Anterior cingulate cortex (tissue), 58 donors: ENCODE data around the gene FAIM2.

Experiments
- DNase-seq, 58 donors: peaks; one replicate each; lab custom pipeline; 2025; lab: John Stamatoyannopoulos, UW

FAIM2 gene

DNA sequence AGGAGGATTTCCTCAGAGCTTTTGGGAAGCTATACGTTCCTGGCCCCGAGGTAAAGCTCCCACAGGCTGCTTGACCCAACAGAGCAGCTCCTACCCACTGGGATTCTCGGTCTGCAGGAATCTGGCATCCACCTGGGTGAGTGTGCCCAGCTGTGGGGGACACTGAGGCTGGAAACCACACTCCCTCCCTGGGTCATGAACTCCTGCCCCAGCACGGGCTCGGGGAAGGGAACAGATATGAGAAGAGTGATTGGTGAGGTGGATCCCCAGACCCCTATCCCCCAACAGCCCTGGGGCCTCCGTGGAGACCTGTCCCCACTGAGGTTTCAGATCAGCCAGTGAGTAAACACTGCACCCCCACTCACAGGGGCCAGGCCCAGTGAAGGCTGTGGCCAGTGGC is 3.3 kb downstream of the FAIM2 start:
- DNase-seq: no peak

DNA sequence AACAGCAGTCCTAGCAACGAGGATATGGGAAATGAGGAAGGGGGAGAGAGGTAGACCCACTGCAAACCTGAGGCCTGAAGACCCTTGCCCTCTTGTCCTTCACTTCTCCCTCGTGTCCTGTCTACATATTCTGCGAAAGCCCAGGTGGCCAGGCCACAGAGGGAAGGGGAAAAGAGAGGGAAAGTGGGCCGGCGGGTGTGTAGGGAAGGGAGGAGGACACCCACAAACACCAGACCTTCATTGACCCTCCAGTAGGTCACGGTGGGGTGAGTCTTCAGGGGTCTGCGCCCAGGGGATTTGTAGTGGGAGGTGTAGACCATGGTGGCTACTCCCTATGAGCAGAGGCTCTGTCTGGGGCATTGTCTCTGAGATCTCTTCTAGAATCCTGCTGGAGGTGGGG is 3.8 kb downstream of the FAIM2 start:
- DNase-seq: no peak

DNA sequence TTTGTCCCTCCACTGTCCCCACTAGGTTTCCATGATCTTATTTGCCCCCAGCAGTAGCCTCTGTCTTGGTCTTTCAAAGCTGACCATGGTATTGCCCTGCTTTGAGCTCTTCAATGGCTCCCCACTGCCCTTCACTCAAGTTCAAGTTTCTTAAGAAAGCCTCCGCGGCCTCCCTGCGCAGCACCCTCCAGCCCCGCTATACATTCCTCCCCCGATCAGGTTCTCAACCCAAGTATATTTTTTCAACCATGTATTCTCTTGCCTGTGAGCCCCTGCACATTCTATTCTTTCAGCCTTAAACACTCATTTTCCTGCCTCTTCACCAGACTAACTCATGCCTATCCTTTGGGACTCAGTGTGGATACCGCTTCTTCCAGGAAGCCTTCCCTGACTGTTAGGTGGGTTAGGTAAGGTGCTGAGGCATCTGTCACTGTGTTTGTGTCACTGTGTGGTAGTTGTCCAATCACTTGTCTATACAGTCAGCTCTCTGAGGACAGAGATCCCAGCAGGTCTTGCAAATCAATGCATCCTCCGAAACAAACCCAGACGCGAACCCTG is 4.3 kb downstream of the FAIM2 start:
- no peak for DNase-seq

DNA sequence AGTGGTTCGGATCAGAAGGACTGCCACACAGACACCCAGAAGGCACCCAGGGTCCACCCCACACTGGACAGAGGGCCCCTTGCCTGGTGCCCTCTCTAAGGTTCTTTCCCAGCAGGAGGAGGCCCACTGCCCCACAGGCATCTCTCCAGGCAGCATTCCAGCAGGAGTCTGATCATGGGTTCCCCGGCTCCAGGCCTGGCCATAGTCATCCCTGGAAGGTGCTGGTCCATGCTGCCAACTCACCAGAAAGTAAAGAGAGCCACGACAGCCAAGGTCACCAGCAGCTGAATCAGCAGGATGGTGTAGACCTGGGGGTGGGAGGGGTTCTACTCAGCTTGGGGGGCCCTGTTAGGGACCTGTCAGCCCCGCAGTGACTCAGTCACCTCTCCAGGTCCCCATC is 6.4 kb downstream of the FAIM2 start:
- no peak for DNase-seq

DNA sequence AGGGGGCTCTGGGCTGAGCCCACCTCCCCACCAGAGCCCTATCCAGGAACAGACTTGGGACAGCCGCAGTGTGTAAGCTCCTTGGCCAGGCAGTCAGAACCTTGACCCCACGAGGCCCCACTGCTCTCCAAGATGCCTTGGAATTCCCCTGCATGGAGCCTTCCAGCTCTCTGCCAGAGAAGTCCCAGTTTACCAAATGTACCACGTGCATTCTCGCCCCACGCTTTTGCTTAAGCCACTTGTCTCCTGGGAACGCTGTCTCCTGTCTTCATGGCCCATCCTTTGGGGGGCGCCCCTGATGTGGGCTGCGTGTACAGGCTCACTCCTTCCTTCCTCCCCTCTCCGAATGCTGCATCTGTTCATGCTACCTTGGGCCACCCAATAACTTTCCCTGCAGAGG is 7.9 kb downstream of the FAIM2 start:
- no peak for DNase-seq

DNA sequence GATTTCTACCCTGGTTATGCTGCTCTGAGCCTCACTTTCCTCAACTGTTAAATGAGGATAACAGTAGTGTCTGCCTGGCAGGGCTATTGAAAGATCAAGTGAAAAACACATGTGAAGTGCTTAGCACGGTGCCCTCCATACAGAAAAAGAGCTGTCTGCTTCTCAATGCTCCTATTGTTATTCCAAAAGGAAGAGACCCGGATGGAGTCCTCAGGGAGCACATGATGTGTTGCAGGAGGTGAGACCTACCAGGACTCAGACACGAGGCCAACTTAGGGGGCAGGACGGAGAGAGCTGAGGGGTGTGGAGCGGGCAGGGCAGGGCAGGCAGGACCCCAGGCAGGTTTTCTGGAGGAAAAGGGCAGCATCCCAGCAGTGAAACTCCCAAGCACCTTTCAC is 8.9 kb downstream of the FAIM2 start:
- peak in 3 of 58 donors; percentile 4 to 11 (median 10) for DNase-seq

DNA sequence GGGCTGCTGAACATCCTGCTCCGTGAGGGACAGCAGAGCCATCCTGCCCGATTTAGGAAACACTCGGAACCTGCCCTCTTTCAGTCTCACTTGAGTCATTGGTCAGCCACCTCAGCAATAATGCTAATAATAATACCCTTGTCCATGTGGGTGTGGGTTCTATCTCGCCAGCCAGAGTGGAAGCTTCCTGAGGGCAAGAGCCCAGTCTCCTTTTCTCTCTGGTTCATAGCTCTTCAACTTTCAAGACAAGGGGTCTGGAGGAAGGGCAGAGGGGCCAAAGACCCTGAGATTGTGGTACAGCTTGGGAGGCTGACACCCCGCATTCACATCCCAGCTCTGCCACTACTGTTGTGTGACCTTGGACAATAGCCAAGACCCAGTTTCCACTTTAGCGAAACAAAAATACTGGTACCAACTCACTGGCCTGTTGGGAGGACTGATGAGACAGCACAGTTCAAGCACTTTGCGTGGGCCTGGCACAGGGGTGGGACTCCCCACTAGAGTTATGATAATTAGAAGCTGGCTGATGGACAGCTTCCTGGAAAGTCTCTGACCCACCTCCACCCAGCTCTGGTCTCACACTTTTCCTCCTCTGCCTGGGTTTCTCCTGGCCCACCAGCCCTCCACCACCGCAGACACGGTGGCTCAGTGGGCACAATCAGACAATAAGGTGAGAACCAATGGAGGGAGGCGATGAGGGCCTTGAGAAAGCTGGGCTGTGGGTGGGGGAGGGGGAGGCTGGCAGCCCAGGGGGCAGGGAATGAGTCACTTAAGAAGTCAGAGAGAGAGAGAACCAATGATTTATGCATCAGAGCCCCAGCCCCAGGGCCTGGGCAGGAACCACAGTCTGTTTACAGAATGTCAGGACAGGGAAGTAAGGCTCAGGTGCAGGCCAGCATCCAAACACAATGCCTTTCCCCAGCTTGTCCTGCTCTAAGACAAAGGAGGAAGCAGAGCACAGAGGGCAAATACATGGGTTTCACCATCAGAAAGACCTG is 9.6 kb downstream of the FAIM2 start:
- DNase-seq: no peak

DNA sequence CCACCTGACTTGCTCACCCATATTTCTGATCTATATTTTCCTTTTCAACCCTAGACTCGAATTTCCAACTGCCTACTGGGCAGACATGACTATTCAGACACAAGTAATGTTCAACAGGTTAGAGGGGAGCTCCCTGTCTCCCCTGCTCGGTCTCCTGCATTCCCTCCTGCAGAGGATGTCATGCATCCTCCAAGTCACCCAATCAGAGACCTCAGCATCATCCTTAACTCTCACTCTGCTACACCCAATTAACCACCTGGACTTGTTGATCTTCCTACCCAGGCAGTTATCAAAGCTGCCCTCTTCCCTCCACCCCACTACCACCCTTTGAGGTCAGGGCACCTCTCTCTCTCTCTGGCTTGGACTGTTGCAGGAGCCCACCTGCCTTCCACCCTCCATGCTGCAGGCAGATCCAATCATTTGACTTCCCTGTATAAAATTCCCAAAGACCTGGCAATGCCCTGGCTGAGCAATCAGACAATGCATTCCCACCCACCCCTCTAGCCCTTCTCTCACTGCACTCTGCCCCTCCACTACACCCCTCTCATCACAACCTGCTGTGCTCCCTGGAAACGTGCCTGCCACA is 10.9 kb downstream of the FAIM2 start:
- DNase-seq: no peak

DNA sequence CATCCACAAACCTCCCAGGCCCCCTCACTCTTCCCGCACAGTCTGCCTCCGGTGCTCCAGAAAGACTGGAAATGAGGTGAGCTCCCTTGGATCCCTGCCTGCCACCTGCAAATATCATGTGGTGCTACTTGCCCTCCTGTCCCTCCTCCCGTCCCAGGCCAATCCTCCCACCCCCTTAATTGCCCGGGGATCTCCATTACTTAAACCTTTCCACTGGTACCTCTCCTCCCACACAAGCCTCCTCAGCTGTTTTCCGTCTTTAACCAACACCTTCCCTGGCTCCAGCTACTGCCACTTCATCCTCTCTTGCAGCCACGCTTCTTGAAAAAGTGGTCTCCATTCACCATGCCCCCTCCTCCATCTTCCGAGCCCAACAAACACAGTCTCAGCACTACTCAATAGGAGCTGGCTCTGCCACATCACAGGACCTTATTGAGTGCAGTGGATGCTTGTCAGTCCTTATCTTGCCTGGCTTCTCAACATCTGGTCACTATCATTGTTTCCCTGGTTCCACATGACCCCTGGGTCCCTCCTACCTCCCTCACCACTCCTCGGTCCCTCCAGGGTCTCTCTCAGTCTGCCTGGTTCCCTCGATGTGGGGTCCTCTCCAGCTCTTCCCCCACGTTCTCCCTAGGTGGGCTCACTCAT is 11.5 kb downstream of the FAIM2 start:
- no peak for DNase-seq

DNA sequence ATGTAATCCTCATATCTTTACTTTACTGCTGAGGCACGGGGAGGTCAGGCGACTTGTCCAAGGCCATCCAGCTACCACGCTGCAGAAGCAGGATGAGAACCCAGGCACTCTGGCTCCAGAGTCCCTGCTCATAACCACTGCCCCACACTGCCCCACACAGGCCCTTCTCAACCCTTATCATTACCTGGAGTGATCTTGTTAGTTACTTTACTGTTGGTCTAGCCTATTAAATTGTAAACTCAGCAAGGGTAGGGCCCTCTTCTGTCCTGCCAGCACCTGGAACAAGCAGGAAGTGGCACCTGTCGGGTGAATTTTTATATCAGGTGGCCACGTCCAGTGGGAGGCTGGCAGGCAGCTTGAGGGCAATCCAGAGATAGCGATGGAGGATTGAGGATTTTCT is 12.2 kb downstream of the FAIM2 start:
- no peak for DNase-seq

DNA sequence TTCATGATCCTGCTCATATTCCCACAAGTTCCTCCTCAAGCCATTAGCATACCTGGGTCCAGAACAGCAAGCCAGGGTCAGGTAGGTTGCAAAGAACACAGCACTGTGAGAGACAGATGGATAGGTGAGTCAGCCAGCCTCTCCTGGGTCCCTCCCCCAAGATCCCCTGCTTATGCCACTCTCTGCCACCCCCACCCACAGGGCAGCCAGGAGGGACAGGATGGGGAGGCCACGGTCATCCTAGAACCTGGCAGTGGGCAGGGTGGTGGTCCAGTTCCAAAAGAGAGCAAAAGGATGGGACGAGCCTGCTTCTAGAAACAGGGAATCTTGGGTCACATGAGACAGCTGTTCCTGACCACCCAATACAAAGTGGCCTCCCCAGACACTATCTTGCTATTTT is 12.7 kb downstream of the FAIM2 start:
- no peak for DNase-seq

DNA sequence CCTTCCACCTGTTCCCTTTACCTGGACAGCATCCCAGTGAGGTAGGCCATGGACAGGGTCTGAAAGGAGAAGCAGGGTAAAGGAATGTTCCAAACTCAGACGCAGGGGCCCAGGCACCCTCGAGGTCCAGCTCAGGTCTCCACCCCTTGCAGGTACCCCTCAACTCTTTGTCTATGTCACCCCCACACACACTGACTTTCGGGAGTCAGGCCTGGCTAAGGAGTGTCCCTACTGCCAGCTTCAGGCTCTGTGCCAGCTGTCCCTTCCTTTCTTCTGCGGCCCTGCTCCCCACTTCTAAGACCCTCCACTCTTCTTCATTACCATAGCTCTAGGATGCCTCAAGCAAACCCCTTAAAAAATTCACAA is 13.6 kb downstream of the FAIM2 start:
- DNase-seq: no peak

DNA sequence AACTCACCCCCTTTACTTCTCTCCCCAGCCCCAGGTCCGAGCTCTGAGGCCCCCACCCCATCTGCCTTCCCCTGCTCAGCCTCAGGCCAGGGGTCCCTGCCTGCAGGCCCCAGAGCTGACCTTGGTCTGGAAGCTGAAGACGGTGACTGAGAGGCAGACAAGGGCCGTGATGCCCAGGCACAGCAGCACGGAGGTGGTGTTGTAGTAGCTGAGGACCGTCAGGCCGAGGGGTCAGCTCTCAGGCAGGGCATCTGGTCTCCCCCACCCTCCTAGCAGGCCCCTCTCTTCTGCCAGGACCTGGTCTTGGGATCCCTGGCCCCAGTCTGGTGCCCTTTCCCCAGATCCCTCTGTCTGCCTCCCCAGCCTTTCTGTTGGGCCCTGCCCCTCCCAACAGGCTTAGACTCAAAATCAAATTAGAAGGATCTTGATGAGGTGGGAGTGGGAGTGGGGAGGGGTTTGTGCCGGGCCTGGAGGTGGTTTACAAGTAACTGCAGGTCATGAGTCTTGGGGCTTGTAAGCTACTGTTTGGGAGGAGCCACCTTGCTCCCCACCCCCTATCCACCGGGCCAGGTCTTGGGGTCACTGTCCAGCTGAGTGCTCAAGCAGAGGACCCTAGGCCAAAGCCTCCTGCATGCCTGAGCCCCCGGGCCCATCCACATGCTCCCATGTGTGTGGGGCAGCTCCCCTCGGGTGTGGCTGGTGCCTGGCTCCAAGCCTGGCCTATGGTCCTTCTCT is 14.2 kb downstream of the FAIM2 start:
- no peak for DNase-seq

DNA sequence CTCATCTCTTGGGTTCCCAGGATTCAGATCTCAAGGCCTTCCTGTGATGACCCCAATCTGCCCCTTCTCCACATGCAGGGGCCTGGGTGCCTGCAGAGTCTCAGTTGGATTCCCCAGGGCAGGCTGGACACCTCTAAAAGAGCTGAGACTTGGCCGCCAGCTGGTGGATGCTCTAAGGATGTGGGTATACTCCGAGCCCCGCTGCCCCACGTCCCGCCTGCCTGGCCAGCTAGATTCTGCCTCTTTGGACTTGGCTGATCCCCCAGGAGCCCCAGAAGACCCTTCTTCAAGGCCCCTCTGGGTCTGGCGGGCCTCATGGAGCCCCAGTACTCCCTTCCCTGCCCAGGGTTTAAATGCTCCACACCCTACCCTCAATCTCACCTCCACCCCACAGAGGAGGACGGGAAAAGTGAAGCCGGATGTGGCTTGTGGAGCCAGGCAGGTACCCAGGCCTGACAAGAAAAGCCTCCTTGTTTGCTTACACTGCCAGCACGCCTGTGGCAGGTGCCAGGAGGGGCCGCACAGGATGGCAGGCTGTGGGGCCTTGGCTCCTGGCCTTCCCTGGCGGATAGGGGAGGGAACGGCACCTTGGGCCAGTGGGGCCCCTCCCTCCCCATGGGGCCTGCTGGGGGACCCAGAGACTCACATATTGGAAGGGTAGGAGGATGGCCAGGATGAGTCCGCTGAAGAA is 15.1 kb downstream of the FAIM2 start:
- DNase-seq: no peak

DNA sequence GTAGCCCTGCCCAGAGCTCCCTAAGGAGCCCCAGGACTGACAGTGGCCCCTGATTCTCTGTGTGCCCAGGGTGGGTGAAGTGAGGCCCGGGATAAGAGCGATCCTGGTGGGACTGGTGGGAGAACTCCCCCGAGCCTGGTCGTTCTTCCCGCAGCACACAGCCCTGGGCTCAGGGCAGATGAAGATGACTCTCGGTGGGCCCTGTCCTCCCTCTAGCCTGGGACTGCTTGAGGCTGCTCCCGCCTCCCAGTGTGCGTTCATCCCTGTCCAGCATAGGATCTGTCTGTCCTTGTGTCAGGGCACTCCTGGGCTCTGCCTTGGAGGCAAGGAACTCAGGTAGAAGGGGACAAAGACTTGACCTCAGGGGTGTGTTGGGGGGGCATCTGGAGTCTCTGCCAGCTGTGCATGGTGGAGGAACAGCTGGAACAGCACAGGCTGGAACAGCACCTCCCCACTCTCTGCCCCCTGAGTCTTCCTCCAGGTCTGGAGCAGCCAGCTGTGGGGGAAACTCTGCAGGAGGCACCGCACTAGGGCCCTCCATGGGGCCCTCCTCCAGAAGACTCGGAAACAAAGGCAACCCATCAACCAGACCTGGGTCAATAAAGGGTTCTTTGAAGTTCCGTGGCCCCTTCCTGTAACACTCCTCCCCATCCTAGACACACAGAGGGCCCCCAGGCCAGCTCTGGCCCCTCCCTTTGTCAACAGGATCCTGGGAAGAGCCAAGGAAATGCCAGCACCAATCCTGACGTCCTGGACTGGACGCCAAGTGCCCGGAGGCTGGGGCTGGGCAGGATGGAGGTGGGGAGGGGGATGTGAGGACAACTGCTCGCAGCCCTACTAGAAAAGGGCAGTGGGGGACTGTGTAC is 15.9 kb downstream of the FAIM2 start:
- DNase-seq: no peak

DNA sequence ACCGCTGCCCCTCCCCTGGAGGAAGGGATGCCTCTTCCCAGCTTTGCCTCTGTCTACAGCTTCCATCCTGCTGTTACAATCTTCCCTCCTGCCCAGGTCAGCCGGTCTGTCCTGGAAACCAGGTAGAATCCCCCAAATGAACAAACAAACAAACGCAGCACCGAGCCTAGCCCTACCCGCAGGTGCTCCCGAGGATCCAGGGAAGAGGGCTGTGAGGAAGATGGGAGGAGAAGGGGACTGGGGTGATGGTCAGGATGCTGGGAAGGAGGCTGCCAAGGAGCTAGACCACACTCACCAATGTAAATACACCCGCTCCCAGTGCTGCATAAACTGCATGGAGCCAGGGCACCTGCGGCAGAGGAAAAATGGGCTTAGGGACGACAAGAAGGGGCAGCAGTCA is 16.6 kb downstream of the FAIM2 start:
- no peak for DNase-seq

DNA sequence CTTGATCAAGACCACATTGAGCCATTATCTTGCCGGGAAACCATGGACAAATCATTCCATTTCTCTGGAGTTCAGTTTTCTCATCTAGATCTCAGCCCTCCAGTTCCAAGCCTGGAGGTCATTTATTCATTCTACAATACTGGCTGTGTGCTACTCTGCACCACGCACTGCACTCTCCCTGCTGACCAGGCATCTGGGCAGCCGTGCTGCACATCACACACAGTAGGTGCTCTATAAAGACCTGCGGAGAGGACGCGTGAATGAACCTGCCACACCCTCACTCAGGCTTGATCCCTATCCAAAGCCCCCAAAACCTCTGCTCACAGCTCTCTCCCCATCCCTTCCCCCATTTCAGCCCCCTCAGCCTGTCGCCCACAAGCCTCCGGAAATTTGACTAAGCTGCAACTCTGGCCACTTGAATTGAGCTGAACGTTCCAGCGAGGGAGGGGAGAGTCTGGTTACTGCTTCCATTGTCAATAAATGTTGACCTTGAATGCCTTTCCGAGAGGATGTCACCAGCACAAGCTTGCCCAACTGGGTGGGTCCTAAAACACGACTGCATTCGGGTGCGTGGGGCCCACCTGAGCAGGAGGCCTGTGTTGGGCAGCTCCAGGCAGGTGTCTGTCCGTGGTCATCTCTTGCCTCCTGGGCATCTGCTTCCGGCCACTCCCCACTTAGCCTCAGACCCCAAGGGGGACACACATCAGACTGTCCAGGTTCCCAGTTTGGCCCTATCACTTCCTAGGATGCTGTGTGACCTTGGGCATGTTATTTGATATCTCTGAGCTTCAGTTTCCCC is 17.8 kb downstream of the FAIM2 start:
- DNase-seq: no peak

DNA sequence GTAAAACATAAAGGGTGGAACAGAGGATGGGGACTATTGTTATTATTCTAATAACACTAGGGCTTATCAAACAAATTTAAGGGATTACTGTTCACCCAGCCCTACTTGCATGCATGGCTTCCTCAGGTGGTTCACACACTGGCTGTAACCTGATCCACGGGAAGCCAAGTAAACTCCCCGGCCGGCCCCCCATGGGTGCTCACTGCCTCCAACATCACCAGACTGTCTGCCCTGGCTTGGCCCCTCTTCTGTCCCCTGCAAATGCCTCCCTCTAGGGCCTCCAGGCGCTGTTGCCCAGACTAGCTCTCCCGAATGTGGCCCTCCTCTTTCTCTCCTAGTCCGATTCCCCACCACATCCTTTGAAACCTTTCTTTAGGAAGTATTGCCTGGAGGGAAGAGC is 18.6 kb downstream of the FAIM2 start:
- DNase-seq: no peak
